ENCODE results near the gene LRP11. TPM values are rescaled to one million over a fixed set of nuclear protein-coding genes. Genes with fewer than 3 reads are reported as not detected.
A peak's percentile ranks its signal among the peaks of the same experiment; 100 is the strongest.

Gene LRP11
- total RNA-seq, 1 donor from 2014 or later, result 54.5 TPM

GRCh38 chr6:149840345-149841075 is 23.6 kb downstream of the LRP11 start:
- TF ChIP-seq CTCF (conservative IDR thresholded peaks at IDR 0.05; ENCODE audit: low read depth, low read length), result peak; percentile 88
- H3K4me3 ChIP-seq (ENCODE audit: low read depth, low read length), result no peak overlapping the region
- DNase-seq (ENCODE audit: low read depth), result no peak

- peak; percentile 96 for TF ChIP-seq CTCF (conservative IDR thresholded peaks at IDR 0.05; ENCODE audit: low read depth, low read length)
- DNase-seq (ENCODE audit: low read depth), result no peak
- no peak overlapping the region for H3K4me3 ChIP-seq (ENCODE audit: low read depth, low read length)
These were observed 29.4 kb downstream of the LRP11 start for GRCh38 chr6:149834513-149835481.

- no peak overlapping the region for H3K4me3 ChIP-seq (ENCODE audit: low read depth, low read length)
- no peak for TF ChIP-seq CTCF (conservative IDR thresholded peaks at IDR 0.05; ENCODE audit: low read depth, low read length)
- DNase-seq (ENCODE audit: low read depth), result no peak
These were observed 30.5 kb downstream of the LRP11 start for GRCh38 chr6:149833651-149834050.

- DNase-seq (ENCODE audit: low read depth), result no peak
- no peak overlapping the region for H3K4me3 ChIP-seq (ENCODE audit: low read depth, low read length)
- no peak for TF ChIP-seq CTCF (conservative IDR thresholded peaks at IDR 0.05; ENCODE audit: low read depth, low read length)
These were observed 32.8 kb downstream of the LRP11 start for GRCh38 chr6:149831308-149831820.

GRCh38 chr6:149830731-149831307 is 33.3 kb downstream of the LRP11 start:
- no peak for DNase-seq (ENCODE audit: low read depth)
- TF ChIP-seq CTCF (conservative IDR thresholded peaks at IDR 0.05; ENCODE audit: low read depth, low read length), result no peak
- no peak overlapping the region for H3K4me3 ChIP-seq (ENCODE audit: low read depth, low read length)

GRCh38 chr6:149825292-149825691 is 38.9 kb downstream of the LRP11 start:
- no peak for TF ChIP-seq CTCF (conservative IDR thresholded peaks at IDR 0.05; ENCODE audit: low read depth, low read length)
- H3K4me3 ChIP-seq (ENCODE audit: low read depth, low read length), result no peak overlapping the region
- no peak for DNase-seq (ENCODE audit: low read depth)
